Kidney (tissue), 14 donors: ENCODE data around the gene RASA4. TPM values are rescaled to one million over a fixed set of nuclear protein-coding genes. Genes with fewer than 3 reads are reported as not detected.
"Not testable (repeated sequence)": the region's sequence is repeated elsewhere in the genome, so short reads cannot be mapped to it uniquely, and the experiment has no call there.

Experiments
- DNase-seq, 5 donors: peaks; one replicate each; pipeline ENCODE4 v3.0.0-alpha.2; 2013 to 2020
- FAIRE-seq: peaks from 2 replicates; lab custom pipeline; 2012; peaks lifted over from hg19 to GRCh38; lab: Jason Lieb, UNC
- H3K27ac ChIP-seq, 2 donors: one replicate each; pipeline ENCODE4 v1.7.0; 2013; ENCODE audit warnings: low read depth in 2 of 2, low read length in 2 of 2, inconsistent platforms in 1 of 2
- H3K27me3 ChIP-seq: one replicate; pipeline ENCODE4 v1.7.1; 2013; ENCODE audit warnings: low read length, inconsistent platforms; ENCODE audit not compliant: control insufficient read depth, insufficient read depth
- H3K36me3 ChIP-seq, 3 donors: one replicate each; pipeline versions ENCODE4 v1.7.0 to v1.7.1; 2013; ENCODE audit warnings: low read length in 3 of 3, control low read depth in 1 of 3, inconsistent platforms in 1 of 3; ENCODE audit not compliant: insufficient read depth in 3 of 3, control insufficient read depth in 2 of 3
- H3K4me1 ChIP-seq, 3 donors: one replicate each; pipeline versions ENCODE4 v1.7.0 to v1.7.1; 2013; ENCODE audit warnings: low read length in 3 of 3, inconsistent platforms in 1 of 3, low read depth in 1 of 3; ENCODE audit not compliant: control insufficient read depth in 2 of 3, insufficient read depth in 2 of 3
- H3K4me3 ChIP-seq, 3 donors: one replicate each; pipeline versions ENCODE4 v1.7.0 to v1.8.1; 2013; ENCODE audit warnings: low read length in 3 of 3, control low read depth in 1 of 3, inconsistent platforms in 1 of 3
- H3K9ac ChIP-seq, 3 donors: one replicate each; pipeline versions ENCODE4 v1.7.0 to v1.7.1; 2013; ENCODE audit warnings: low read length in 3 of 3, control low read depth in 1 of 3, inconsistent platforms in 1 of 3
- H3K9me3 ChIP-seq, 3 donors: one replicate each; pipeline versions ENCODE4 v1.7.0 to v1.7.1; 2013; ENCODE audit warnings: low read length in 3 of 3, control low read depth in 1 of 3, inconsistent platforms in 1 of 3; ENCODE audit not compliant: control insufficient read depth in 2 of 3, insufficient read depth in 1 of 3
- intact Hi-C: fragments of 100-400 bp; cut with DNase I; formaldehyde crosslinking; loops from one replicate; pipeline ENCODE4 v1.11.1; 2022
- polyA plus RNA-seq: library from polyadenylated mRNA; stranded (reverse); fragments of 350-450 nt; fragmentation: Illumina TruSeq; extraction: RNeasy Lipid Tissue Mini Kit (QIAGEN cat#74804); gene quantifications from one replicate; pipeline ENCODE4 v1.2.3, GENCODE V29; 2014; ENCODE audit warnings: low read depth, low replicate concordance; ENCODE audit not compliant: insufficient read depth
- total RNA-seq: library from RNA; stranded (reverse); fragmentation: NEBNext Ultra II Directional; extraction: Animal tissue kit (Norgen Biotek cat#: 25700); gene quantifications from one replicate; pipeline ENCODE4 v1.2.1, GENCODE V29; 2021
- TF ChIP-seq, protein P1 (sequence below): IDR thresholded peaks from 3 replicates; pipeline ENCODE4 v1.5.1; 2012; ENCODE audit warnings: mild to moderate bottlenecking, moderate library complexity, borderline replicate concordance; ENCODE audit not compliant: insufficient read depth; ENCODE audit errors: extremely low read depth
- donor health status: control.
- donor health status: control.
- donor health status: control.
- donor health status: control.
- donor health status: control.
- donor health status: DM: yes; HTN: yes; CAD: no.
- donor health status: Normal renal cell carcinoma (clear cell type).

Gene RASA4
- total and polyA plus RNA-seq, 2 donors from 2014 or later: 47.0 to 63.3 TPM

DNA sequence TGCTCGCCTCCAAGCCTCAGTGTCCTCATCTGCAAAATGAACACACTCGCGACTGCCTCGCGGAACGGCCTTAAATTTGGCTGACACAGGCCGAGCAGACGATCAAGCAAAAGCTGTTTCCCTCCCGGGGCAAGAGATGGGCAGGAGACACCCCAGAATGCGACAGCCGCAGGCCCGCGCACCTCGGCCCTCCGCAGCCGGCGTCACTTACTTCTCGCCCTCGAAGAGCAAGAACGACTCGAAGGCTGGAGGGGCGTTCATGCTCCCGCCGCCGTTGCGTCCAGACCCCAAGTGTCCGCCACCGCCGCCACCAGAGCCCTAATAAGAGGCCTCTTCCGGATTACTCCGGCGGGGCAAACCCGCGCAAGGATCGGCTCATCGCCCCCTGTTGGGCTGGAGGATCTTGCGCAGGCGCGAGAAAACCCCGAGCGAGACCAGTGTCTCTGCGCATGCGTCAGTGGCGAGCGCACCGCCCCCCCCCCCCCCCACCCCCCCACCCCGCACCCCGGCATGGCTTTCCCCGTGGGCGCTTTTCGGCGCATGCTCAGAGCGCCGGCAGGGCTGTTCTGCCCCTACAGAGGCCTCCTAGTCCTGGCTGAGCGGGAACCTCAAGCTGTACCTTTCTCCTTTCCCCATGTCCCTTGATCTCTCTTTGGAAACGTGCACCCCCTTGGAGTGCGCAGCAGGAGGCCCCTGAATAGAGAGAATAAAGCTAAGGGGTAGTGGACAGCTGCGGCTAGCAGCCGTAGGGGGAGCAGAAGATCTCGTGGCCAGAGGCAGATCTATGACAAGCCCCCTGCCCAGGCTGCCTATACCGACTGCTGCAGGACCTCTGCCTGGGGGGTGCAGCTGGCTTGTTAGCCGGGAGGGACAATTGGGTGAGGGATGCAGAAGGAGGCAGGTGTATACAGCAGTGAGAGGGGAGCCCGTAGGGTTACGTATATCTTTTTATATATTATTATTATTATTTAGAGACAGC is 44.0 kb downstream of the RASA4 start, which contains the start of gene POLR2J3:
Gene POLR2J3 (minus strand): TSS at position 323 of the 979 bp plus-strand sequence. CDS start 62 bp downstream, at position 261.
- H3K27me3 ChIP-seq, H3K36me3 ChIP-seq, intact Hi-C loops, H3K27ac ChIP-seq, H3K9me3 ChIP-seq, FAIRE-seq, H3K4me1 ChIP-seq: not testable (repeated sequence)
- Histone ChIP-seq H3K4me3 (peak within 1 kb of the TSS; percentile 61 to 77 (median 75)), H3K9ac (peak within 1 kb of the TSS in 2 of 3 donors; percentile 62 to 71)
- TF ChIP-seq, protein P1, sequence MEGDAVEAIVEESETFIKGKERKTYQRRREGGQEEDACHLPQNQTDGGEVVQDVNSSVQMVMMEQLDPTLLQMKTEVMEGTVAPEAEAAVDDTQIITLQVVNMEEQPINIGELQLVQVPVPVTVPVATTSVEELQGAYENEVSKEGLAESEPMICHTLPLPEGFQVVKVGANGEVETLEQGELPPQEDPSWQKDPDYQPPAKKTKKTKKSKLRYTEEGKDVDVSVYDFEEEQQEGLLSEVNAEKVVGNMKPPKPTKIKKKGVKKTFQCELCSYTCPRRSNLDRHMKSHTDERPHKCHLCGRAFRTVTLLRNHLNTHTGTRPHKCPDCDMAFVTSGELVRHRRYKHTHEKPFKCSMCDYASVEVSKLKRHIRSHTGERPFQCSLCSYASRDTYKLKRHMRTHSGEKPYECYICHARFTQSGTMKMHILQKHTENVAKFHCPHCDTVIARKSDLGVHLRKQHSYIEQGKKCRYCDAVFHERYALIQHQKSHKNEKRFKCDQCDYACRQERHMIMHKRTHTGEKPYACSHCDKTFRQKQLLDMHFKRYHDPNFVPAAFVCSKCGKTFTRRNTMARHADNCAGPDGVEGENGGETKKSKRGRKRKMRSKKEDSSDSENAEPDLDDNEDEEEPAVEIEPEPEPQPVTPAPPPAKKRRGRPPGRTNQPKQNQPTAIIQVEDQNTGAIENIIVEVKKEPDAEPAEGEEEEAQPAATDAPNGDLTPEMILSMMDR: peak; percentile 65
- DNase-seq: peak; percentile 97 to 100 (median 97)

DNA sequence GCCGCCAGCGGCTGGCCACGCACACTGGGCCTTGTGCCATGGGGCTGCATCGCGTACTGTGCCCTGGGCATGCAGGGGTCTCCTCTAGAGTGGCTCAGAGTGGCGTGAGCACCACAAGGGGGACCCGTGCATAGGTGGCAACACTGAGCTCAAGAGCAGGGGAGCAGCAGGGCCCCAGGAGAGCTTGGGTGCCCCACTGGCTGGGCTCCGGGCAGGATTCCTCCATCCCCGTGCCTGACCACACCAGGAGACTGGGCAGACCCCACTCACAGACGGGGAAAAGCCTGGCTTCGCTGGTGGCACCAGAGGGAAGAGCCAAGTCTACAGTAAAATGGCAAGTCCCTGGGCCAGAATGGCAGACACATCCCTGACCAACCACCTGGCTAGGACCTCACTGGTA is 47.9 kb downstream of the RASA4 start:
- H3K9ac ChIP-seq, H3K4me3 ChIP-seq, H3K9me3 ChIP-seq, H3K4me1 ChIP-seq, FAIRE-seq, H3K27me3 ChIP-seq, H3K27ac ChIP-seq, H3K36me3 ChIP-seq, intact Hi-C loops: not testable (repeated sequence)
- peak in 1 of 5 donors; percentile 55 for DNase-seq

DNA sequence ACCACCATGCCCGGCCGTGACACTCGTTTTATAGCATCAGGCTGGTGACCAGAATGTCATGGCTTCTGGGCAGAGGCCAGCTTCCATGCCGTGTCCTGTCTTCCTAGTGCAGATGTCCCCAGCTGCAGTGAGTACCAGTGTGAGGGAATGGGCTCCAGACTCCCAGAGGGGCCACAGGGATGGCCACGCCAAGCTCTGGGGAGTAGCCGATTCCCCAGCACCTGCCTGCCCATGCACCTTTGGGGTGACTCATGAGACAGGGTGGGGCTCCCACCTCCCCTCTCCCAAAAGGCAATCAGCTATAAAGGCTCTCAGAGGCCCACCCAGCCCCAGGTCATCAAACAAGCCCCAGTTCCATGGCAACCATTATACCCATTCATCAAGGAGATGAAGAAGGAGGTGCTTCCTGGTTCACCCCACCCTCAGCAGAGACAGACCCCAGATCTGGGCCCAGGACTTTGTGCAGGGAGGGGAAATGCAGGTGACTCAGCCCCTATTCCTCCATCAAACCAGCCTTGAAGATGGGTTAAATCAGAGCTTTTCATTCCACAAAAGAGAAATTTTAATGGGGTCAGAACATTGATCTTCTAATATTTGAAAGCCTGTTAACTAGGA is 65.6 kb downstream of the RASA4 start, which contains the start of gene SPDYE2:
Gene SPDYE2 (plus strand): TSS at position 419 of the 615 bp plus-strand sequence. CDS start 2,030 bp downstream, outside the sequence.
- H3K27me3 ChIP-seq, DNase-seq, intact Hi-C loops, H3K4me3 ChIP-seq, H3K9ac ChIP-seq, H3K4me1 ChIP-seq, FAIRE-seq, H3K9me3 ChIP-seq, H3K36me3 ChIP-seq, H3K27ac ChIP-seq: not testable (repeated sequence)

DNA sequence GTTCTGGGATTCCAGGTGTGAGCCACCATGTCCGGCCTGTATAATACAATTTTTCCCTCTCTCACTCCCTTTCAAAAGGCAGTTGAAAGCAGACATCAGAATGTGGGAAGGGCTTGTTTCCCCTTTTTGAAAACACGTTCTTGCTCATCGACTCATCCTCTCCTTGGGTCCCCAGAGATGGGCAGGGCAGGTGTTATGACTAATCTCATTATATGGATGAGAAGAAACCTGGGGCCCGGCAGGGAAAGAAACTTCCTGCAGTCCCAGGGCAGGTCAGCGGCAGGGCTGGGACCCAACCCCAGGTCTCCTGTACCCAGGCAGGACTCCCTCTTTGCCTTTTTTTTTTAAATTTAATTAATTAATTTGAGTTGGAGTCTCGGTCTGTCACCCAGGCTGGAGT is 70.2 kb downstream of the RASA4 start:
- H3K9ac ChIP-seq, H3K4me1 ChIP-seq, H3K27ac ChIP-seq, H3K36me3 ChIP-seq, DNase-seq, intact Hi-C loops, FAIRE-seq, H3K27me3 ChIP-seq, H3K4me3 ChIP-seq, H3K9me3 ChIP-seq: not testable (repeated sequence)

DNA sequence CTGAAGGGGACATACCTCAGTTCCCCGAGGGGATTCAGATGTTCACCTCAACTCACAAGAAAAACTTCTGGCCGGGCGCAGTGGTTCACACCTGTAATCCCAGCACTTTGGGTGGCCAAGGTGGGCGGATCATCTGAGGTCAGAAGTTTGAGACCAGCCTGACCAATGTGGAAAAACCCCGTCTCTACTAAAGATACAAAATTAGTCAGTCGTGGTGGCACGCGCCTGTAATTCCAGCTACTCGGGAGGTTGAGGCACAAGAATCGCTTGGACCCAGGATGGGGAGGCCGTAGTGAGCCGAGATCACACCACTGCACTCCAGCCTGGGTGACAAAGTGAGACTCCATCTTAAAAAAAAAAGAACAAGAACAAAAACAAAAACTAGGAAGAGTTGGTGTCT is 71.3 kb downstream of the RASA4 start:
- not testable (repeated sequence) for DNase-seq, FAIRE-seq

DNA sequence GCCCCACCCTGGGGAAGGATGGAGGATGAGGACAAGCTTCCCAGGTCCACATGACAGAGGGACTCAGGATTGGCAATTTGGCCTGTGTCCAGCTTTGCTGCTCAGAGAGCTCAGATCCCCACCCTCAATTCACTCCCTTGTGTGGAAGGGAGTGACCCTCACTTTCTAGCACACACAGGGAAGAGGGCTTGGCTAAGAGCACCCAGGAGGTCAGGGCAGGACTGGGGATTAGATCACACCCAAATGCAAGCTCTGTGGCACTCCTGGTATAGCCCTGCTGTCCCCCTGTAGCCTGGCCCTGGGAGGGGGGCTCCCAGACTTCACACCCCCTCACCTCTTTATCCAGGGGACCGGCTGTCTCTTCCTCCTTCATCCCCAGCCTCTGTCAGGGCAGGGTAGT is 72.2 kb downstream of the RASA4 start:
- H3K4me3 ChIP-seq, H3K9ac ChIP-seq, H3K27me3 ChIP-seq, H3K27ac ChIP-seq, FAIRE-seq, H3K9me3 ChIP-seq, H3K4me1 ChIP-seq, intact Hi-C loops, H3K36me3 ChIP-seq, DNase-seq: not testable (repeated sequence)

More for the DNA sequence above, 71.3 kb downstream of the RASA4 start:
- H3K36me3 ChIP-seq, intact Hi-C loops, H3K9me3 ChIP-seq, H3K27ac ChIP-seq, H3K27me3 ChIP-seq, H3K9ac ChIP-seq, H3K4me3 ChIP-seq, H3K4me1 ChIP-seq: not testable (repeated sequence)

DNA sequence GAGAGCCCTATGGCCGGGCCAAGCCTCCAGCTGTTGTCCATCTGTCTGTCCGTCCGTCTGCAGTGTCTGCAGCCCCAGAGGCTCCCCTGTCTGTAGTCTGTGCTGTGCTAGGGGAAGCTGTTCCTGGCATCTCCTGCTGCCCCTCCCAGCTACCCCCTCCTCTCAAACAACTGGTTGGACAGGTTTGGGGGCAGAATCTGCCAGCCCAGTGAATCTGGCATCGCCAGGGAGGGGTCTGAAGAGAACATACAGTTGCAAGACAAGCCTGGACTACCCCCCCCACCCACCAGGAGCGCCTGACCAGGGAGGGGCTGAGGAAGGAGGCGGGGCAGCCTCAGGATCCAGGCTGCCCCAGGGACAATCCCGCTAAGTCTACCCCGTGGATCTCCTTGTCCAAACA is 73.0 kb downstream of the RASA4 start, which contains the start of gene UPK3BL2:
Gene UPK3BL2 (minus strand): TSS at position 101 of the 400 bp plus-strand sequence. CDS start 60 bp downstream, at position 41.
- H3K9me3 ChIP-seq, DNase-seq, H3K4me3 ChIP-seq, intact Hi-C loops, H3K4me1 ChIP-seq, H3K27me3 ChIP-seq, H3K27ac ChIP-seq, H3K9ac ChIP-seq, H3K36me3 ChIP-seq, FAIRE-seq: not testable (repeated sequence)
